OCI-LY7 (cell line): ENCODE data around the gene PRELID2.

Experiments used
- CTCF ChIP-seq: fragments of 200-600 bp; sonication (generic); conservative IDR thresholded peaks from 2 replicates; pipeline ENCODE4 v1.5.1; 2014; ENCODE audit warnings: mild to moderate bottlenecking, antibody characterized with exemption, low read length, moderate library complexity, mixed read lengths
- EZH2phosphoT487 ChIP-seq: fragments of 200-600 bp; sonication (generic); IDR thresholded peaks from 2 replicates; pipeline ENCODE4 v1.6.1; 2018; ENCODE audit warnings: low read depth, borderline replicate concordance, mild to moderate bottlenecking, mixed run types, antibody characterized with exemption, low read length, moderate library complexity, mixed read lengths

GRCh38 chr5:145760660-145761059 is 74.5 kb downstream of the PRELID2 start:
- TF ChIP-seq CTCF (no peak), EZH2phosphoT487 (no peak)
